ENCODE measurements around the gene CHST8. TPM values are rescaled to one million over a fixed set of nuclear protein-coding genes. Genes with fewer than 3 reads are reported as not detected.
"Not testable (repeated sequence)": the region's sequence is repeated elsewhere in the genome, so short reads cannot be mapped to it uniquely, and the experiment has no call there.

Gene CHST8
- total RNA-seq, 2 donors from 2014 or later, result 0.43 TPM; not detected in 1

GRCh38 chr19:33610588-33610987, 11.2 kb upstream of the CHST8 start:
- no peak for DNase-seq (ENCODE audit: low spot score)
- no peaks in the 10 kb centered on the region for H3K27me3 ChIP-seq
- no peak overlapping the region for H3K27ac ChIP-seq
- no peak for TF ChIP-seq CTCF (IDR thresholded peaks at IDR 0.05)
- no peaks in the 10 kb centered on the region for H3K36me3 ChIP-seq
- peaks cover 0 to 20% of the 10 kb centered on the region in 2 donors for H3K9me3 ChIP-seq
- no peak overlapping the region for H3K4me3 ChIP-seq
- no peaks in the 10 kb centered on the region for H3K4me1 ChIP-seq

GRCh38 chr19:33612928-33613619, 8.7 kb upstream of the CHST8 start:
- Histone ChIP-seq H3K36me3 (no peaks in the 10 kb centered on the region), H3K4me1 (no peaks in the 10 kb centered on the region), H3K9me3 (peaks cover 0 to 20% of the 10 kb centered on the region in 2 donors), H3K4me3 (no peak overlapping the region), H3K27me3 (no peaks in the 10 kb centered on the region), H3K27ac (no peak overlapping the region)
- no peak for DNase-seq (ENCODE audit: low spot score)
- no peak for TF ChIP-seq CTCF (IDR thresholded peaks at IDR 0.05)

GRCh38 chr19:33613620-33614000, 8.1 kb upstream of the CHST8 start:
- Histone ChIP-seq H3K27me3 (no peaks in the 10 kb centered on the region), H3K9me3 (peaks cover 0 to 20% of the 10 kb centered on the region in 2 donors), H3K4me3 (no peak overlapping the region), H3K27ac (no peak overlapping the region), H3K4me1 (no peaks in the 10 kb centered on the region), H3K36me3 (no peaks in the 10 kb centered on the region)
- no peak for DNase-seq (ENCODE audit: low spot score)
- no peak for TF ChIP-seq CTCF (IDR thresholded peaks at IDR 0.05)

- TF ChIP-seq CTCF (IDR thresholded peaks at IDR 0.05), result no peak
- no peak overlapping the region for H3K4me3 ChIP-seq
- DNase-seq (ENCODE audit: low spot score), result no peak
- no peaks in the 10 kb centered on the region for H3K9me3 ChIP-seq
- no peaks in the 10 kb centered on the region for H3K4me1 ChIP-seq
- H3K27ac ChIP-seq, result no peak overlapping the region
- no peaks in the 10 kb centered on the region for H3K36me3 ChIP-seq
- no peaks in the 10 kb centered on the region for H3K27me3 ChIP-seq
Measured at GRCh38 chr19:33616346-33616745, 5.4 kb upstream of the CHST8 start.

- no peaks in the 10 kb centered on the region for H3K4me1 ChIP-seq
- no peaks in the 10 kb centered on the region for H3K9me3 ChIP-seq
- no peak overlapping the region for H3K27ac ChIP-seq
- H3K36me3 ChIP-seq, result no peaks in the 10 kb centered on the region
- no peak for DNase-seq (ENCODE audit: low spot score)
- no peak for TF ChIP-seq CTCF (IDR thresholded peaks at IDR 0.05)
- no peak overlapping the region for H3K4me3 ChIP-seq
- H3K27me3 ChIP-seq, result no peaks in the 10 kb centered on the region
Measured at GRCh38 chr19:33616857-33617256, 4.9 kb upstream of the CHST8 start.

- not testable (repeated sequence) for H3K9me3 ChIP-seq; H3K27ac ChIP-seq; H3K36me3 ChIP-seq; H3K4me3 ChIP-seq; DNase-seq (ENCODE audit: low spot score)
- Histone ChIP-seq H3K27me3 (peaks cover 3 to 12% of the 10 kb centered on the region in 2 donors), H3K4me1 (peaks cover 0 to 15% of the 10 kb centered on the region in 2 donors)
Measured at GRCh38 chr19:33618363-33618762, 3.4 kb upstream of the CHST8 start.
